K562 (cell line): ENCODE results near the gene TRPM4. TPM values are rescaled to one million over a fixed set of nuclear protein-coding genes. Genes with fewer than 3 reads are reported as not detected.

Experiments
- CBX2 ChIP-seq: fragments of 200-600 bp; sonication (generic); IDR thresholded peaks from one replicate; pipeline ENCODE4 v1.6.1; 2012; ENCODE audit warnings: mild to moderate bottlenecking, low read length, inconsistent platforms; ENCODE audit not compliant: insufficient read depth, poor library complexity, severe bottlenecking
- CLOCK ChIP-seq: fragments of 250-450 bp; sonication (Bioruptor Pico); IDR thresholded peaks from 2 replicates; pipeline ENCODE4 v1.4.0; 2020; ENCODE audit warnings: mild to moderate bottlenecking, moderate library complexity, borderline replicate concordance
- CSDE1 ChIP-seq, 2 experiments: fragments of 450-650 bp; IDR thresholded peaks; 2 replicates each; pipeline ENCODE4 v1.6.1; 2016; ENCODE audit warnings: mild to moderate bottlenecking in 1 of 2
- EGR1 ChIP-seq: fragments of 450-650 bp; conservative IDR thresholded peaks from 2 replicates; pipeline ENCODE4 v1.6.1; 2017; ENCODE audit warnings: mild to moderate bottlenecking
- FOXP1 ChIP-seq: sonication (generic); formaldehyde crosslinking; IDR thresholded peaks from 2 replicates; pipeline ENCODE4 v1.8.0; 2022; ENCODE audit warnings: mild to moderate bottlenecking, missing genetic modification reagents
- MCM3 ChIP-seq: fragments of 450-650 bp; IDR thresholded peaks from 2 replicates; pipeline ENCODE4 v1.6.1; 2016
- NCOA4 ChIP-seq: fragments of 450-650 bp; IDR thresholded peaks from 2 replicates; pipeline ENCODE4 v1.6.1; 2018; ENCODE audit warnings: mild to moderate bottlenecking; ENCODE audit not compliant: partially characterized antibody
- TAL1 ChIP-seq: fragments of 450-650 bp; IDR thresholded peaks from 2 replicates; pipeline ENCODE4 v1.6.1; 2016; ENCODE audit warnings: mild to moderate bottlenecking
- TRIM25 ChIP-seq: fragments of 450-650 bp; IDR thresholded peaks from 2 replicates; pipeline ENCODE4 v1.7.0; 2016; ENCODE audit warnings: borderline replicate concordance
- WHSC1 ChIP-seq: IDR thresholded peaks from one replicate; pipeline ENCODE4 v1.6.1; 2012; ENCODE audit warnings: low read length, control low read depth, inconsistent platforms
- ZBTB40 ChIP-seq, 2 experiments: fragments of 450-650 bp in 1 of 2; sonication (generic) in 1 of 2; formaldehyde crosslinking in 1 of 2; IDR thresholded peaks; 2 replicates each; pipeline versions ENCODE4 v1.7.1 to v1.9.0; 2016 to 2022; ENCODE audit warnings: inconsistent platforms in 1 of 2, mild to moderate bottlenecking in 1 of 2, missing genetic modification reagents in 1 of 2
- ZFX ChIP-seq: sonication (generic); formaldehyde crosslinking; IDR thresholded peaks from 2 replicates; pipeline ENCODE4 v1.8.0; 2022; ENCODE audit warnings: mild to moderate bottlenecking, missing genetic modification reagents, moderate library complexity
- ZNF589 ChIP-seq: fragments of 200-800 bp; sonication (Bioruptor generic); IDR thresholded peaks from 2 replicates; pipeline ENCODE4 v1.6.1; 2016; ENCODE audit warnings: low read depth, missing genetic modification characterization, missing compliant biosample characterization
- ZNF668 ChIP-seq: fragments of 250-450 bp; sonication (Bioruptor Pico); IDR thresholded peaks from 2 replicates; pipeline ENCODE4 v1.8.0; 2022; ENCODE audit warnings: mild to moderate bottlenecking, inconsistent platforms
- polyA plus RNA-seq, 8 experiments: library from polyadenylated mRNA; depleted of rRNA in 4 of 8; stranded (reverse) in 5 of 8; unstranded in 3 of 8; fragments of >200 nt; fragmentation: Nextera tagmentation in 2 of 8; fragmentation: Illumina TruSeq in 1 of 8; extraction: Ambion mirVana in 2 of 8; extraction: Trizol in 1 of 8; gene quantifications; 2 replicates each; pipeline versions ENCODE4 v1.2.1 to v1.2.3, GENCODE V29; 2011 to 2014; ENCODE audit warnings: inconsistent platforms in 1 of 8, missing spikeins in 1 of 8
- total RNA-seq, 7 experiments: library from RNA; depleted of rRNA in 6 of 7; stranded (reverse); fragments of >200 nt in 6 of 7; fragmentation: Illumina TruSeq in 2 of 7; extraction: Trizol in 2 of 7; gene quantifications; 2 replicates each; pipeline versions ENCODE4 v1.2.1 to v1.2.3, GENCODE V29; 2011 to 2021; ENCODE audit warnings: low replicate concordance in 1 of 7

The TRPM4 gene
- total and polyA plus RNA-seq, 9 of the 15 experiments (the other 6 are each of a cell fraction or from before 2014, with no cell fraction given), result 6.5 to 45.4 (median 15.2) TPM

GRCh38 chr19:49157445-49158224 is at the start of gene TRPM4 (continued):
- TF ChIP-seq TAL1, result no peak
- TF ChIP-seq CSDE1 (IDR thresholded peaks at IDR 0.05), result no peak
- TF ChIP-seq MCM3, result no peak
- TF ChIP-seq EGR1, result no peak
- TF ChIP-seq FOXP1, result no peak
- no peak for TF ChIP-seq TRIM25
- no peak for TF ChIP-seq ZNF668 (CRISPR knock-in tag)
- 0 out of 2 replicates have a peak, but pooled peaks have one; percentile 8 for TF ChIP-seq ZBTB40 (IDR thresholded peaks at IDR 0.05)
- no peak for TF ChIP-seq ZBTB40 (CRISPR knock-in tag; IDR thresholded peaks at IDR 0.05)
- no peak for TF ChIP-seq CBX2
- TF ChIP-seq ZNF589 (CRISPR knock-in tag), result no peak
- no peak for TF ChIP-seq CLOCK (CRISPR knock-in tag)
- peak; percentile 76 for TF ChIP-seq ZFX (CRISPR knock-in tag)
- no peak for TF ChIP-seq WHSC1
- no peak for TF ChIP-seq NCOA4
